ENCODE results near the gene ADAMTSL1.

The ADAMTSL1 gene

GRCh38 chr9:18534611-18535010 is 60.7 kb downstream of the ADAMTSL1 start:
- no peak overlapping the region for H3K4me3 ChIP-seq (ENCODE audit: low read depth in 1 of 2, low read length in 2 of 2)
- H2AFZ ChIP-seq (ENCODE audit: low read depth, low read length), result no peak overlapping the region
- H3K4me2 ChIP-seq (ENCODE audit: insufficient read depth, low read length), result no peak overlapping the region
- H3K9me3 ChIP-seq (ENCODE audit: insufficient read depth, low read length, severe bottlenecking), result peaks cover 19% of the 10 kb centered on the region
- no peaks in the 10 kb centered on the region for H3K27me3 ChIP-seq (ENCODE audit: insufficient read depth, low read length, poor library complexity)
- H3K27ac ChIP-seq (ENCODE audit: low read length), result no peak overlapping the region
- no peaks in the 10 kb centered on the region for H4K20me1 ChIP-seq (ENCODE audit: insufficient read depth, low read length)
- no peak overlapping the region for H3K9ac ChIP-seq (ENCODE audit: low read depth, low read length)
- H3K36me3 ChIP-seq (ENCODE audit: insufficient read depth, low read length), result no peaks in the 10 kb centered on the region
- no peak for ATAC-seq (ENCODE audit: insufficient read depth, low read depth)
- no peak for DNase-seq
- no peaks in the 10 kb centered on the region for H3K4me1 ChIP-seq (ENCODE audit: insufficient read depth, low read length)
- H3K79me2 ChIP-seq (ENCODE audit: insufficient read depth, low read length), result no peaks in the 10 kb centered on the region
- TF ChIP-seq CTCF (IDR thresholded peaks at IDR 0.05; ENCODE audit: borderline replicate concordance, extremely low read depth, low read length, poor library complexity, severe bottlenecking), result no peak
- TF ChIP-seq EZH2 (IDR thresholded peaks at IDR 0.05; ENCODE audit: borderline replicate concordance, low read depth, low read length, severe bottlenecking), result no peak

- no peaks in the 10 kb centered on the region for H4K20me1 ChIP-seq (ENCODE audit: insufficient read depth, low read length)
- no peak overlapping the region for H3K4me3 ChIP-seq (ENCODE audit: low read depth in 1 of 2, low read length in 2 of 2)
- H3K27ac ChIP-seq (ENCODE audit: low read length), result no peak overlapping the region
- H2AFZ ChIP-seq (ENCODE audit: low read depth, low read length), result no peak overlapping the region
- ATAC-seq (ENCODE audit: insufficient read depth, low read depth) (no peak), DNase-seq (no peak)
- H3K4me1 ChIP-seq (ENCODE audit: insufficient read depth, low read length), result no peaks in the 10 kb centered on the region
- H3K4me2 ChIP-seq (ENCODE audit: insufficient read depth, low read length), result no peak overlapping the region
- H3K27me3 ChIP-seq (ENCODE audit: insufficient read depth, low read length, poor library complexity), result no peaks in the 10 kb centered on the region
- H3K36me3 ChIP-seq (ENCODE audit: insufficient read depth, low read length), result no peaks in the 10 kb centered on the region
- no peak for TF ChIP-seq CTCF (IDR thresholded peaks at IDR 0.05; ENCODE audit: borderline replicate concordance, extremely low read depth, low read length, poor library complexity, severe bottlenecking)
- no peak for TF ChIP-seq EZH2 (IDR thresholded peaks at IDR 0.05; ENCODE audit: borderline replicate concordance, low read depth, low read length, severe bottlenecking)
- H3K9ac ChIP-seq (ENCODE audit: low read depth, low read length), result no peak overlapping the region
- H3K79me2 ChIP-seq (ENCODE audit: insufficient read depth, low read length), result no peaks in the 10 kb centered on the region
- H3K9me3 ChIP-seq (ENCODE audit: insufficient read depth, low read length, severe bottlenecking), result peaks cover 19% of the 10 kb centered on the region
These were observed 62.6 kb downstream of the ADAMTSL1 start for GRCh38 chr9:18536554-18536953.

GRCh38 chr9:18539203-18539693 is 65.3 kb downstream of the ADAMTSL1 start:
- H3K4me2 ChIP-seq (ENCODE audit: insufficient read depth, low read length), result no peak overlapping the region
- no peaks in the 10 kb centered on the region for H3K36me3 ChIP-seq (ENCODE audit: insufficient read depth, low read length)
- H3K27me3 ChIP-seq (ENCODE audit: insufficient read depth, low read length, poor library complexity), result no peaks in the 10 kb centered on the region
- no peak overlapping the region for H3K27ac ChIP-seq (ENCODE audit: low read length)
- no peaks in the 10 kb centered on the region for H4K20me1 ChIP-seq (ENCODE audit: insufficient read depth, low read length)
- DNase-seq, result no peak
- H3K4me3 ChIP-seq (ENCODE audit: low read depth in 1 of 2, low read length in 2 of 2), result no peak overlapping the region
- no peak for ATAC-seq (ENCODE audit: insufficient read depth, low read depth)
- no peak overlapping the region for H3K9ac ChIP-seq (ENCODE audit: low read depth, low read length)
- no peaks in the 10 kb centered on the region for H3K79me2 ChIP-seq (ENCODE audit: insufficient read depth, low read length)
- no peaks in the 10 kb centered on the region for H3K4me1 ChIP-seq (ENCODE audit: insufficient read depth, low read length)
- H3K9me3 ChIP-seq (ENCODE audit: insufficient read depth, low read length, severe bottlenecking), result peaks cover 12% of the 10 kb centered on the region
- TF ChIP-seq EZH2 (IDR thresholded peaks at IDR 0.05; ENCODE audit: borderline replicate concordance, low read depth, low read length, severe bottlenecking) (no peak), CTCF (IDR thresholded peaks at IDR 0.05; ENCODE audit: borderline replicate concordance, extremely low read depth, low read length, poor library complexity, severe bottlenecking) (no peak)
- H2AFZ ChIP-seq (ENCODE audit: low read depth, low read length), result no peak overlapping the region

Data from DND-41 (cell line).